Testis (tissue), 2 donors: Measurements from ENCODE around the gene SLC37A2.
"Not testable (repeated sequence)": the region's sequence is repeated elsewhere in the genome, so short reads cannot be mapped to it uniquely, and the experiment has no call there.

Experiments
- CTCF ChIP-seq, 3 experiments: fragments of 450-650 bp in 2 of 3; fragments of 200-600 bp in 1 of 3; sonication (generic) in 1 of 3; IDR thresholded peaks; one replicate each; pipeline ENCODE4 v1.5.1; 2016 to 2019; ENCODE audit warnings: antibody characterized with exemption in 3 of 3, mild to moderate bottlenecking in 2 of 3, moderate library complexity in 1 of 3
- POLR2A ChIP-seq: fragments of 450-650 bp; IDR thresholded peaks from one replicate; pipeline ENCODE4 v1.6.1; 2017; ENCODE audit warnings: antibody characterized with exemption, mild to moderate bottlenecking, moderate library complexity

- TF ChIP-seq CTCF (IDR thresholded peaks at IDR 0.05); POLR2A: not testable (repeated sequence)
These were observed 7.0 kb upstream of the SLC37A2 start for GRCh38 chr11:125056111-125056510.
